HCT116 (cell line): Measurements from ENCODE around the gene NFIX.

ENCODE experiments used
- CBX3 ChIP-seq: IDR thresholded peaks from 2 replicates; pipeline ENCODE4 v1.6.1; 2012; ENCODE audit warnings: low read depth
- POLR2A ChIP-seq: IDR thresholded peaks from 2 replicates; pipeline ENCODE4 v1.7.0; 2011; ENCODE audit warnings: borderline replicate concordance; ENCODE audit not compliant: insufficient read depth, insufficient read length; ENCODE audit errors: extremely low read depth
- RAD21 ChIP-seq: IDR thresholded peaks from 2 replicates; pipeline ENCODE4 v1.6.1; 2012; ENCODE audit warnings: low read depth, mild to moderate bottlenecking
- TCF7L2 ChIP-seq: IDR thresholded peaks from 2 replicates; pipeline ENCODE4 v1.7.0; 2011; ENCODE audit warnings: borderline replicate concordance, inconsistent platforms; ENCODE audit not compliant: insufficient read depth, insufficient read length; ENCODE audit errors: extremely low read depth
- ZFX ChIP-seq: fragments of 450-650 bp; IDR thresholded peaks from 2 replicates; pipeline ENCODE4 v1.6.1; 2017
- TF ChIP-seq, protein P1 (sequence below), 3 experiments: fragments of 200-600 bp in 1 of 3; sonication (generic) in 1 of 3; IDR thresholded peaks in 2 of 3; conservative IDR thresholded peaks in 1 of 3; 2 replicates each; pipeline ENCODE4 v1.5.1; 2012 to 2017; ENCODE audit warnings: low read depth in 2 of 3, low read length in 2 of 3, antibody characterized with exemption in 1 of 3, borderline replicate concordance in 1 of 3, control low read depth in 1 of 3, mild to moderate bottlenecking in 1 of 3, mixed read lengths in 1 of 3, mixed run types in 1 of 3, moderate library complexity in 1 of 3; ENCODE audit not compliant: insufficient read depth in 1 of 3

DNA sequence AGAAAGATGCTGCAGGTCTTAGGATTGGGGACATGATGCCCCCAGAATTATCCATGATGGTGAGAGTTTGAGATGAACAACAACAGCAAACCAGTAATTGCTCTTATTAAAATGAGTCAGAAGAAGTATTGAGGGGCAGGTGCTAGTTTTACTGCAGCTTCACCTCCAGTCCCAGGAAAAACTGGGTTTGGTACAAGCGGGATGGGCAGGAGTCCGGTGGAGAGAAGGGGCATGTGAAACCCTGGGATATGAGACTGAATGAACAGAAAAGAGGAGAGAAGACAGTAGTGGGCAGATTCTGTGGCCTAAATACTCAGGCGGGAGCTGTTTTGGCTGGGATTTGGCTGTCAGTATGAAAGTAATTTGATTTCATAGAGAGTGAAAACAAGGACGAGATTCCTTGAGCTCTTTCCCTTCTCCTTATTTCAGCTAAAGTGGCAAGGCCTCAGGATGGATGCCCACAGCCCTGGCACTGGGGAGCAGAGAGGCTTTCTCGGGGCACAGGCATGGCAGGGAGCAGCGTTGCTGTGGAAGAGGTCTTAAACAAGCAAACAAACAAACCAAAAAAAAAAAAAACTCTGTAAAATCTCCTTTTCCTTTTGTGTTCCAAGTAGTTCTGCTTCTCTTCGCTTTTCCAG lies 30.7 kb downstream of the NFIX start:
- TF ChIP-seq POLR2A: no peak
- TF ChIP-seq, protein P1, sequence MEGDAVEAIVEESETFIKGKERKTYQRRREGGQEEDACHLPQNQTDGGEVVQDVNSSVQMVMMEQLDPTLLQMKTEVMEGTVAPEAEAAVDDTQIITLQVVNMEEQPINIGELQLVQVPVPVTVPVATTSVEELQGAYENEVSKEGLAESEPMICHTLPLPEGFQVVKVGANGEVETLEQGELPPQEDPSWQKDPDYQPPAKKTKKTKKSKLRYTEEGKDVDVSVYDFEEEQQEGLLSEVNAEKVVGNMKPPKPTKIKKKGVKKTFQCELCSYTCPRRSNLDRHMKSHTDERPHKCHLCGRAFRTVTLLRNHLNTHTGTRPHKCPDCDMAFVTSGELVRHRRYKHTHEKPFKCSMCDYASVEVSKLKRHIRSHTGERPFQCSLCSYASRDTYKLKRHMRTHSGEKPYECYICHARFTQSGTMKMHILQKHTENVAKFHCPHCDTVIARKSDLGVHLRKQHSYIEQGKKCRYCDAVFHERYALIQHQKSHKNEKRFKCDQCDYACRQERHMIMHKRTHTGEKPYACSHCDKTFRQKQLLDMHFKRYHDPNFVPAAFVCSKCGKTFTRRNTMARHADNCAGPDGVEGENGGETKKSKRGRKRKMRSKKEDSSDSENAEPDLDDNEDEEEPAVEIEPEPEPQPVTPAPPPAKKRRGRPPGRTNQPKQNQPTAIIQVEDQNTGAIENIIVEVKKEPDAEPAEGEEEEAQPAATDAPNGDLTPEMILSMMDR (IDR thresholded peaks at IDR 0.05 in 2 of 3, conservative IDR thresholded peaks at IDR 0.05 in 1 of 3; ENCODE audit: borderline replicate concordance in 1 of 3, insufficient read depth in 1 of 3, low read depth in 2 of 3, low read length in 2 of 3): no peak
- TF ChIP-seq CBX3: no peak
- no peak for TF ChIP-seq ZFX
- no peak for TF ChIP-seq RAD21
- TF ChIP-seq TCF7L2: no peak
